ENCODE data around the gene GARNL3.
A peak's percentile ranks its signal among the peaks of the same experiment; 100 is the strongest.

The GARNL3 gene

DNA sequence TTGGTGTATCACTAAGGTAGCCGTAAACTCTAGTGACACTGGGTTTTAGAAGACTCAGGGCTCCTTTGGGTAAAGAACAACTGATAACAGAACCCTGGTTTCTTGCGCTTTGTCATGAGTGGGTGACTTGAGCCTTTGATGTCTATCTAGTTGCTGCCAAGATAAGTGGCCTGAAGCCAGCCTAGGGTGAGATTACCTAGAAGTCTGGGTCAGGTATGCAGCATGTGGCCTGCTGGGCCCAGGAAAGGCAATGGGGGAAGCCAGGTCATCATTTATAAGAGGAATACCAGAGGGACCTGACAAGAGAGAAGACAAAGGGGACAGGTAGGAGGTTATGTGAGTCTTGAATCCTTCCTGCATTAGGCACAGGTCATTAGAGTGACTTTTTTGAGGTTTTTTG lies 23.2 kb upstream of the GARNL3 start:
- no peak for DNase-seq

DNA sequence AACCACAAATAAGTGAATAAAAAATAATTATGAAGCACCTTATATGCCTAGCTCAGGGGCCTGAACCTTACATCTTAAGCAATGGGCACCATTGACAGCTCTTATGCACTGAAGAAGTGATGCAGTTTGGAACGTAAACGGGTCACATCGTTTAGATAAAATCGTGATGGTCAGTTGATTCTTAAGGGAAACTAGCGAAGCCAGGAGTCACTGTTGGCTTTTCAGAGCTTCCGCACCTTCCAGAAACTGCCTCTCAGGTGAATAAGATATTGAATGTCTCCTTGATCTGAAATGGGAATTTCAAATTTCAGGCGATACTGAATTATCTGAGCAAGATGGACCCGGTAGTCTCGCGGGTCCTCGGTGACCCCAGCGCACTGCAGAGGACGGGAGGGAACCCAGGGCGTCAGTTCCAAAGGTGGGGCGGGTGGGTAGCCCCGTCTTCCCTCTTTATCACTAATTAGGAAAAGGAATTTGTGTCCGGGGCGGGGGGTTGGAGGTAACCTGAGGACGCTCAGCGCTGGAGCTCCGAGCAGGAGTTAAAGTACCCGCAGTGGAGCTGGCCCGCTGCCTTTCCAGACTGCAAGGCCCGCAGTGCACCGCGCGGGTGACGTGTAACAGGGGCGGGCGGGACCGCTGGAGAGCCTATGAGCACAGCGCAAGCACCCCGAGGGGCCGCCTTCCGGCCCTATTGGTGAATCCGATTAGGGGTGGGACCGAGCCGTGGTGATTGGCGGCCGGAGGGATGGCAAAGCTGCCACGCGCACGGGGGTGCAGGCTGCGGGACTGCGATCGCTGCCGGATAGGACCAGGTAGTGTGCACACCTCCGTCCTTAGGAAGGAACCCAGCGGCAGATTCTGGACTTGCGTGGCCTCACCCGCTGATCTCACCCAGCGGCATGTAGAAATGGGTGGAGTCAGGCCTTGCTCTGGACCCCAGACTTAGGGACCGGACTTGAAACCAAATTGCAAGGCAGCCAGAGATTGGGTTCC lies 19.7 kb upstream of the GARNL3 start:
- peak; percentile 92 for DNase-seq

DNA sequence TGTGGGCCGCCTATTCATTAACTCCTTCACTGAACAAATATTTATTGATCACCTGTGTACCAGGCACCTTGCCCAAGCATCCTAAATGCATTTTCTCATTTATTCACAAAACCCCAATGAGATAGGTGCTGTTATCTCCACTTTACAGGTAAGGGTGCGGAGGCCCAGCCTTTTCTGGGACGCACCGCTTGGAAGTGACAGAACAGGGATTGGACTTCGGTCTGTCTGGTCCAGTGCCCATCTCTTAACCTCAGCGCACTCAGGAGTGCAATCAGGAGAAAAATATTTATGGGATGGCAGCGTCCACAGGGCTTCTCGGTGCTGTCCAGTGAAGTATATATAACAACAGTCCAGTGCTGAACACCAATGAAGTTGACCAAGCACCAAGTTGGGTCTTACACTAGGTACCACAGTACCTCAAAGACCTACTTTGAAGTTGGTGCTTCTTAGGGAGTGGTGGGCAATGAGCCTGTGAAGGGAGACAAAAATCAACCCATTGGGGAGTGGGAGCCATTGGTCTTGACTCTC lies 18.9 kb upstream of the GARNL3 start:
- no peak for DNase-seq

DNA sequence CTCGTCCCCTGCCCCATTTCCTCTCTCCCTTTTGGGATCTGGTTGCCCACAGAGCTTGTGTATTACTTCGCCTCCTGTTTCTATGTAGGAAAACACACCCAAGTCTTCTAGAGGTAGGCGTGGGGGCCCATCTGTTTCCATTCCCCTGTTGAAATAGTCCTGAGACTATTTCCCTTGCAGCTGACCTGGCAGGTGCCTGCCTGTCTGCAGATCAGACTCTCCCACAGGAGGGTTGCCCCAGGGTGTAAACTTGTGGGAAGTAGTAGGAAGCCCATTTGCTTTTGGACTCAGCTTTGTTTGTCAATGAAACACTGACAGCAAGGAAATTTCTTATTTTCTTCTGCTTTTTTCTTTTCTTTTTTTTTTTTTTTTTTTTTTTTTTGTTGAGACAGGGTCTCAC lies 16.3 kb upstream of the GARNL3 start:
- DNase-seq, result no peak

DNA sequence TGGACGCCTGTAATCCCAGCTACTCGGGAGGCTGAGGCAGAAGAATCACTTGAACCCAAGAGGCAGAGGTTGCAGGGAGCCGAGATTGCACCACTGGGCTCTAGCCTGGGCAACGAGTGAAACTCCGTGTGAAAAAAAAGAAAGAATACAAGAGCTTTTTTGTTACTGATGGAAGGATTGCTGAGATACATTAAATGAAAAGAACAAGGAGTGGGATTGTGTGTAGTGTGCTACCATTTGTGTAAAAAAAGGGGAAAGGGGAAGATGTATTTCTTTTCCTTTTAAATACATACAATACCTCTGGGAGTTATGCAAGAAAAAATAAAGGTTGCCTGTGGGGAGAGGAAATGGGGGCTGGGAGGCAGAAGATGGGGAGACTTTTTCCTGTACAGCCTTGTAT lies 14.7 kb upstream of the GARNL3 start:
- no peak for DNase-seq

DNA sequence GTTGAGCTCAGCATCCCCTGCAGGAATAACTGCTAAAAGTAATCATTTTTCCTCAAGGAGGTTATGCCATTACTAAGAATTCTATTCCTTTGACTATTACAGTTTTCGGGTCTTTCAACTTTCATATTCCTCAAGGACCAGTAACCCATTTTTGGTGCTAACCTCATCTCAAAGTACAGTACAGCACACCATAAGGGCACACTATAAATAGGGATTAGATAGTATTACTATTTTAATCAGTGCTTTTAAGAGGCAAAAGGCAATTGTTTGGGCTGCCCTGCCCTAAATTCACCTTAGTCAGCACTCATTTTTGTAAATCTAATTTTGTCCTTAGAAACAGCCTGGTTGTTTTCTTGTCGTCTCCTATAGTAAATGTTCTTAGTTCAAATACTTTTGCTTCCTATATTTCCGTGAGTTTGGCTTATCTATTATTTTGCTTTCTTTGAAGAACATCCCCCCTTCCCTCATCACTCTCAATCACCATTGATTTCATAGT lies 13.6 kb upstream of the GARNL3 start:
- DNase-seq, result no peak

DNA sequence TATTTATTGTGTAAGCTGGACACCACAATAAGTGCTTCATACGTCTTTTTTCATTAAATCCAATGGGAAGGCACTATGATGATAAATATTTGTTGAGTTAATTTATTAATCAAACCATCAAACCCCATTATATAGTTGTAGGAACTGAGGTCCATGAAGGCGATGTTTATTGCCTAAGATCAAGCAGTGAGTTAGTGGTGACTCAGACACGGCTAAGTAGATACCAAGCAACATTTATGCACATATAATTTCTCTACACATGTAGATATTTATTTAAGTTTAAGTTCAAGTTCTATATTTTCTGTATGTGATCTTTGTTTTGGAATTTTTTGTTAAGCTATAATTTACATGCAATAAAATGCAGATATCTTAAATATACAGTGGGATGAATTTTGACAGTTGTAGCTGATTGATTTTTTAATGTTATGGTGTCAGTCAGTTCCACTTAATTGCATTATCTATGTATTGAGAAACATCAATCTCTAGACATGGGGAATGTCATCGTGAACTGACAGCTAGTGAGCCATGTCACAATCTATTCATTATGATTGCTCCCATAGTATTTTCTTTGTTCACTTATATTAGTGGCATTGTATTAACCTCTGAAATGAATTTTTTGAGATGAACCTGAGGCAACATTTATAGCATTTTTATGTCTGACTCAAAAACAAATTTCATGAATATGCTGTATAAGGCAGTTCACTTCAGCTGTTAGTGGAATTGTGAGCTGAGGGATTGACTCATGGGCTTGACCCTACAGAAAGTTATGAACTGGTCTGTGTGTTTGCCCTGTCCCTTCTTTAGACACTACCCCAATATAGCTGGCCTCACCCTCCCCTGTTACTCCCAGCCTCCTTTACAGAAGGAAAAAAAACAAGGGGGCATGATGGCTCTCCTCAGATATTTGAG lies 11.9 kb upstream of the GARNL3 start:
- no peak for DNase-seq

DNA sequence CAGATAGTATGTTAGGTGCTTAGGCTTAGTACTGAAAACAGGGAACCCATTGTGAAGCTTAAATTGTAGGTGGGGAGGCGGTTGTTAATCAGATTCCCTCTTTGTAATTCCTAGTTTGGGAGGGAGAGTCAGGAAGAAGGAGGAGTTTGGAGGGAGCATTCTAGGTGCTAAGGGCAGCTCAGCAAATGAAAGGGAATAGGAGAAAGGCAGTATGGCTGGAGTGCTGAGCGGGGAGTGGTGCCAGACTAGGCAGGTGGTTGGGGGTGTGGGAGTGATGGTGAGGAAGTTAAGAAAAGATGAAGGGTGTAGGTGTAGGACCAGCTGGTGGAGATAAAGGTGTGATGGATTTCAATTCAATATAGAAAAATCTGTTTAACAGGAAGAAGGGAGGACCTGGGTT lies 11.1 kb upstream of the GARNL3 start:
- DNase-seq, result no peak

DNA sequence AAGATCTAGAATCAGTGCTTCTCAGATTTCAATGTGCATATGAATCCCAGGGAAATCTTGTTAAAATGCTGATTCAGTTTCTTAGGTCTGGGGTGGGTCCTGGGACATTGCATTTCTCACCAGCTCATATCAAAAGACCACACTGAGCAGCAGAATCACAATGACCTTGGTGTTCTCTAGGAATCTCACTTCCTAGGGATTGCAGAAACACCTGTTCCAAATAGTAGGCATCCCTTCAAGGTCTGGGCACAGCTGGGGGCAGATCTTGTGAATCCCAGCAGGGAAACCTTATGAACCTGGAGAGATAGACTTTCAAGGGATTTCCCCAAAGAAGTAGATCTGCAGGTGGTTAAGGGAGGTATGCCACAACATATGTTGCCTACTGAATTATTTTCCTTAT lies 8.9 kb upstream of the GARNL3 start:
- DNase-seq, result no peak

DNA sequence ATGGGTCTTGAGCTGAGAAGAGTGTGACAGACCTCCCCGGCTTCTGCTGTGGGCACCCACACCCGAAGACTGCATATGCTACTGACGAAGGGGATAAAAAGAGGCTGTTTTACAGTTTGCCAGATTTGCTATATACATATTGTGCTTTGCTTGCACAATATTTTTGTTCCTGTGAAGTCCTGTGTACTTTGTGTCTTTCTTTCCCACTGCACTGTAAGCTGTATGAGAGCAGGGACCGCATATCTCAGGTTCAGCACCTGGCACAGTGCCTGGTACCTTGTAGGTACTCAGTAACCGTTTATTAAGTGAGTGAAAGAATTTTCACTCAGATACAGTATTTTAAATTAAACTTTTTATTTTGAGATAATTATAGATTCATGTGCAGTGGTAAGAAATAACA lies 8.2 kb upstream of the GARNL3 start:
- no peak for DNase-seq

DNA sequence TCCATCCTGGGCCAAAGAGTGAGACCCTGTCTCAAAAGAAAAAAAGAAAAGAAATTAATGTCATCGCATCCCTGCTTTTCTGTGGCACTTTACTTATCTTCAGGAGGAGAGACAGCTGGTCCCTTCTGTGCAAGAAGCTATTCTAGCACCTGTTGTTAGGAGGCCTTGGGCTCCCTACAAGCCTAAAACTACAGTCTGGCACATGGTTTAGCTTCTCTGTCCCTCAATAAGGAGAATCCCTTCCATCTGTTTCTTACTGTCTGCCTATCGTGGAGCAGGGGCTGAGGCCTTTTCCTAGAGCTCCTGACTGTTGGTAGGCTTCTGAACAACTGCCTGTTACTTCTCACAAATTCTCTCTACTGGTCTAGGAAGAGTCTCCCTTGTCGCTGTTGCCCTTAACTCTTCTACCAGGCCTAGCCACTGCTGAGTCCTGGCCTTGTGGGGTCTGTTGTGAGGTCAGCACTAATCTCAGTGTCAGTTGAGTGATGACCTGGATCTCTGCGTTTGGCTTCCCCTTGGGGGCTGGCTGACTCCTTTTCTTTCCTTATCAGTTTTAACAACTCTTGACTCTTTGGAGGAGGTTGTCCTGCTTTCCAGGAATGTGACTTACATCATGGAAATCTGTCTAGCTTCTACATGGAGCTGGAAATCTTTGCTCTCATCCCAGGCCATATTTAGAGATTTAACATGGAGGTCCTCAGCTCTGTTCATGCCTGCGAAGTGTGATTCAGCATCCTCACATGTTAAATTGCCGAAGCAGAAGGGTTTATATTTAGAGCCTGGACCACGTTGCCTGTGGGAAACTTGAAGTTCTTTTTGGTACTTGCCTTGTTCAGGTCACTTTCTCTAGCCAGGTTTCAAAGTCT lies 5.7 kb upstream of the GARNL3 start:
- no peak for DNase-seq

DNA sequence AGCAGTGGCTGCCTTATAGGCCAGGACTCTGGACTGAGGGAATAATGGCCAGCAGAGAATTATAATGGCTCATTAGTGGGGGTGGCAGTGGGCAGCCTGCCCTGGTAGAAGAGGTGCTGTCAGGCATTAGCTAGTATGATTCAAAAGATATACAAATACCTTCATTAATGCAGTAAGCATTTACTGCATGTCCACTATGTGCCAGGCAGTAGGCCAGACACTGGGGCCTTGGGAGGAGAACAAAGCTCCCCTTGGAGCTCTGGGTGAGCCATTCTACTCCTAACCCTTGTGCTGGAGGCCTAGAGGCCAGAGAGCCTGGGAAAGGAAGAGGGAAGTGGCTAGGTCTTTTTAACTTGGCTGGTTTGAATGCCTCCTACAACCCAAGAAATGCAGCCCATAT lies 2.0 kb upstream of the GARNL3 start:
- no peak for DNase-seq

DNA sequence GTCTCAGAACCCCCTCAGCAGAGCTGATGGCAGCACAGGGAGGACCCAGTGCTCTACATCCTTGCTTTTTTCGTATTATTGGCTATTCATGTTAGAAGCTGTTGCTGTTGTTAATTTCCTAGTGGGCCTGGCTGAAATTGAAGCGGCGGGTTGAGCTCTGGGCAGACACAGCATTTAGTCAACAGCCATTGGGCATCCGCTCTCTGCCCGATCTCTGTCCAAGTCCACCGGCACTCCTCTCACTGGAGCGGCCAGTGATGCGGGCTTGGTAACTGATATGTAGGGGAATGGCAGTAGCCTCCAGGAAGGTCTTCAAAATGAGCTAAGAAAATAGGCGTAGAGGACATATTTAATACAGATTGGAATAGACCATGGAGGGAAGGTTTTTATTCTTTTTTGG lies 1.3 kb upstream of the GARNL3 start:
- DNase-seq, result no peak

DNA sequence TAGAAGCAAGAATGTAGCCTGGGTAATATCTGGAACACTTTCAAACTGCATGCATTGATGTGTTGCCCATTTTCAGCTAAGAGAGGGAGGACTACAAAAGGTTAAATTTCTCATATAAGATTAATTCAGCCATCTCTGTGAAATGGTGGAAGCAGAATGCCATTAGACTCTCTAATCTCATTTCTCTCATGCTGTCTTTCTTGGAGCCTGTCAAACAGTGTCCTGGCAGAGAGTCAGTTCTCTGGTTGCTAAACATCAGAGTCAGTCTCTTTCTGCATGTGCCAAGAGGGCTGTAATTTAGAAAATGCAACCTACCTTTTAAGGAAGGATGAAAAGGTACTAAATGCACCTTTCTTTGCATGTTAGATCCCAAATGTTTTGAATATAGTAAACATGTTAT lies 910 bp upstream of the GARNL3 start:
- DNase-seq, result no peak

DNA sequence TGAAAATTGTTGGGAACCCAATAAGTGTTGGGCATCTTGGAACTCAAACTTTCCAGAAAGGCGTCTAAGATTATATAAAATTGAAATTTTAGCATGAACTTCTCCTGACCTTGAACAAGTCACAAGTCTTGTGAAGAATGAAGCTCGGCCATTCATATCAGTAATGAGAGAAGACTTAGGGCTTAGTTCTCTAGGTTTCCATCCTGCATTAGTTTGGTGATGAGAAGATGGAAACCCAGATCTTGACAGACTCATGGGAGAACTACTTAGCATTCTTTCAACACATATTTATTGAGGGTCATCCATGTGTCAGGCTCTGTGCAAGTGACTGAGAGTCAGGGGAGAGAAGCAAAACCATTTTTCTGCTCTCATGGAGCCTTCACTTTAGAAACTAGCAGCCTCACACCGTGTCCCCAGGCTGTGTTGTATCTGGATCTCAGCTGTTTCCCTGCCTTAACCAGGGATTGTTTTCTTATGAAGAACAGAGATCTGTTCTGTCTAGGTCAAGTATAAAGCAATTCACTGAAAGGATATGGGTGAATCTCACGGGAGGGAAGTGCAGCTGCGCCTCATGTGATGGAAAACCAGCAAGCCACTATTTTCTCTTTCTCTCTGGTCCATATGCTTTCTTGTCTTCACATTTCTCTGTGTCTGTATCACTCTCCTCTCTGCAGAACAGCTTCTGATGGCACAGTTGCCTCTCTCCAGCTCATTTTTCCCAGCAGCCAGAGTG lies 3.4 kb downstream of the GARNL3 start:
- no peak for DNase-seq

DNA sequence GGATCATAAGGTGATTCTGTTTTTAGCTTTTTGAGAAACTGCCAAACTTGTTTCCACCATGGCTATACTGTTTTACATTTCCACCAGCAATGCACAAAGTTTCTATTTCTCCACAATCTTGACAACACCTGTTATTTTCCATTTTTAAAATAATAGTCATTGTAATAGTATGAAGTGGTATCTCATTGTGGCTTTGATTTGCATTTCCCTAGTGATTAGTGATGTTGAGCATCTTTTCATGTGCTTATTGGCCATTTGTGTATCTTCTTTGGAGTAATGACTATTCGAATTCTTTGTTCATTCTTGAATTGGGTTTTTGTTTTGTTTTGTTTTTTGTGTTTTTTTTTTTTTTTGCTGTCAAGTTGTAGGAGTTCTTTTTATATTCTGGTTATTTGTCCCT lies 4.9 kb downstream of the GARNL3 start:
- no peak for DNase-seq

DNA sequence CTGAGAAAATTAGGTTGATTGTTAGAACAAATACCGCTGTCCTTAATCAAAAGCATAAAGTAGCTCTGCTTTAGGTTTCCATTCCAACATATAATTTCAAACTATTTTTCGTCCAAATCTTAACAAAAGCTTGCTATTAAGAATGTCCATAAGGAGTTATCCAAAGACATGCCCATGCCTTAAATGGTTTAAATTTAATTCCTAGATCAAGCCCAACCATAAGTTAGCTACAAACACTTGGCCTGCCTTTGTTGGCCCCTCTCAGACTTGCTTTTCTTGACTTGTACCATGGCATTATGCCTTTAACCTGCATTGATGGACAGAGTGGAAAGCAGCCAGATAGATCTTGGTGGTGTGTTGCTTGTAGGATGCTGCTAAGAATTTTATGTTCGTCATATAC lies 8.8 kb downstream of the GARNL3 start:
- DNase-seq, result no peak

DNA sequence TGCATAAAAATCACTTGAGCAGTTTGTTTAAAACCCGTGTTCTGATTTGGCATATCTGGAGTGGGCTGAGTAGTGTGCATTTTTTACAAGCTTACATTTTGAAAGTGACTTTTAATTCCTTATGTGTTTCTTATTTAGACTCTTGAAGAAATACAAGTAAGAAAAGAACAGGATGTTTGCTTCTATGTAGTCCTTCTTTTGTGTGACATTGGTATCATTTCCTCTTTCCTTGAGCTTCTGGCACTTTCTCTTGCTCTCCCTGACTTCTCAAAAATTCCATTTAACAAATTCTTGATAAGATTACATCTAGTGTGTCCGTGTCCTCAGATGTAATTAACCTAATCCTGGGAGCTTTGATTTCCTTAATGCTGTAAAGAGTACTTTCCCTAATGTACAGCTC lies 12.5 kb downstream of the GARNL3 start:
- no peak for DNase-seq

DNA sequence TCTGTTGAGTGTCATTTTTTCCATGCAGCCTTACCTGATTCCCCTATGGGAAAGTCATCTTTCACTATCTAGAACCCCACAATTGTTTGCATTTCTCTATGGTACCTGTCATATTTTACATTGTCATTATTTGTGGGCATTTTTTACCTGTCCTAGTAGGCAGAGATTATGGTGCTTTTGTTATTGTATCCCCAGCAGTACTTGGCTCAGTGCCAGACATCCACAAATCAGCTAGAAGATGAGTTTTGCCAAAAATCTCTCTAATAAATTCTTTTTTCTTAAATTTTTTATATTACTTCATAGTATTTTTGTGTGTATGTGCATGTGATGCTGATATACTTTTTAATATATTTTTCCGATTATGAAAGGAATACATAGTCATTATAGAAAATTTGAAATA lies 13.2 kb downstream of the GARNL3 start:
- DNase-seq, result no peak

DNA sequence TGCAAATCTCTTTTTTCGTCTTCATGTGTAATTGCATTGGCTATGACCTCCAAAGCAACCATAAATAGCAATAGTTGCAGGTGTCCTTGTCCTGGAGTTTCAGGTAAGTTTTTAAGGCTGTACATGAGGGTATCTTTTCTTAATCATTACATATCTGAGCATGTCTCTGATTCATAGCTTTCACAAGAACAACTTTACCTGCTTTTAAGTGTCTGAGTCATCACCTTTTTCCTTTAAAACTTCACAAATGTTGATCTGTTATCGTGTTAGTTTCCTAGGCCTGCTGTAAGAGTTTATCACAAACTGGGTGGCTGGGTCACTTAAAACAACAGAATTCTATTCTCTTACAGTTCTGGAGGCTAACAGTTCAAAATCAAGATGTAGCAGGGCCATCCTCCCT lies 13.8 kb downstream of the GARNL3 start:
- no peak for DNase-seq

DNA sequence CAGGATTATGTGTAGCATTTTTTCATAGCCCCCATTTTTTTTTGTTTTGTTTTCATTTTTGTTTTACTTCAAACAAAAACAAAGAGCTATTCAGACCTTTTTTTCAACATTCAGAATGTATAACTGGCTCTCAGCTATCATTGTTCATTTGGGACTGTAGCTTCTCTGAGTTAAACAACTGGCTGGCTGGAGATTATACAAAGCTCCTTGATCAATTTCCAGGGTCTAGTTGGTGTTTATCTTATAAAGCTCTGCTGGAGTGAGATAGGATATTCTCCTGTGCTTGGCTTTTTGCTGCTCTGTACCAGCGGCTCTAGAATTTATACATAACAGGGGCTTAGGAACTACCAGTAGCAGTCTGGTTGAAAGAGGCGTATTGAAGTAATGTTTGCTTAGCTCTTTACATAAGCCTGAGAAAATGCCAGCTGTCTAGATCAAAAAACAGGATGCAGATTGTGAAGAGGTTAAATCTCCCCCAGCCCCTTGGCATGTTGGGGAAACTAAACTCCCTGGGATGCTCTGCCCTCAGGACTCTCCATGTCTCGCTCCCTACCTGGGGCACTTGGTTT lies 15.2 kb downstream of the GARNL3 start:
- DNase-seq, result no peak
